SK-N-SH treated with all-trans-retinoic acid at 6 μM for 48 hours (cell line): ENCODE measurements around the gene THAP7.

Experiments used
- ATAC-seq: fragments of 200-7000 bp; cut with Tn5 transposase; 3 replicates; pipeline ENCODE4 v1.9.1; 2020; ENCODE audit warnings: mild to moderate bottlenecking, moderate library complexity
- BACH2 ChIP-seq: fragments of 250-450 bp; sonication (Bioruptor Pico); IDR thresholded peaks from 2 replicates; pipeline ENCODE4 v1.9.0; 2021; ENCODE audit warnings: mild to moderate bottlenecking, borderline replicate concordance
- CREB5 ChIP-seq: fragments of 250-450 bp; sonication (Bioruptor Pico); IDR thresholded peaks from 2 replicates; pipeline ENCODE4 v1.5.1; 2020; ENCODE audit warnings: low read depth, mild to moderate bottlenecking, moderate library complexity
- CSDC2 ChIP-seq: fragments of 250-450 bp; sonication (Bioruptor Pico); IDR thresholded peaks from 2 replicates; pipeline ENCODE4 v1.5.0; 2020; ENCODE audit warnings: mild to moderate bottlenecking, moderate library complexity
- CSRNP3 ChIP-seq: fragments of 250-450 bp; sonication (Bioruptor Pico); IDR thresholded peaks from 2 replicates; pipeline ENCODE4 v1.5.1; 2021; ENCODE audit warnings: mild to moderate bottlenecking, moderate library complexity
- GLIS3 ChIP-seq: fragments of 250-450 bp; sonication (Bioruptor Pico); IDR thresholded peaks from 2 replicates; pipeline ENCODE4 v1.5.0; 2020; ENCODE audit warnings: mild to moderate bottlenecking, moderate library complexity
- OSR1 ChIP-seq: fragments of 250-450 bp; sonication (Bioruptor Pico); IDR thresholded peaks from 2 replicates; pipeline ENCODE4 v1.8.0; 2022; ENCODE audit warnings: moderate library complexity, mild to moderate bottlenecking, inconsistent platforms
- PATZ1 ChIP-seq: fragments of 250-450 bp; sonication (Bioruptor Pico); IDR thresholded peaks from 2 replicates; pipeline ENCODE4 v1.8.0; 2020; ENCODE audit warnings: mild to moderate bottlenecking, moderate library complexity, borderline replicate concordance
- PPARA ChIP-seq: fragments of 250-450 bp; sonication (Bioruptor Pico); IDR thresholded peaks from 2 replicates; pipeline ENCODE4 v1.5.0; 2020; ENCODE audit warnings: mild to moderate bottlenecking, borderline replicate concordance
- RARB ChIP-seq: fragments of 250-450 bp; sonication (Bioruptor Pico); IDR thresholded peaks from 2 replicates; pipeline ENCODE4 v1.8.0; 2021; ENCODE audit warnings: mild to moderate bottlenecking, moderate library complexity
- SNAI2 ChIP-seq: fragments of 250-450 bp; sonication (Bioruptor Pico); IDR thresholded peaks from 2 replicates; pipeline ENCODE4 v1.5.0; 2020; ENCODE audit warnings: mild to moderate bottlenecking, moderate library complexity
- TCF4 ChIP-seq: fragments of 250-450 bp; sonication (Bioruptor Pico); IDR thresholded peaks from 2 replicates; pipeline ENCODE4 v1.8.0; 2021; ENCODE audit warnings: mild to moderate bottlenecking, moderate library complexity, borderline replicate concordance
- TOX ChIP-seq: fragments of 250-450 bp; sonication (Bioruptor Pico); IDR thresholded peaks from 2 replicates; pipeline ENCODE4 v1.8.0; 2021; ENCODE audit warnings: mild to moderate bottlenecking, moderate library complexity, borderline replicate concordance
- TSHZ2 ChIP-seq: fragments of 250-450 bp; sonication (Bioruptor Pico); IDR thresholded peaks from 2 replicates; pipeline ENCODE4 v1.5.0; 2020; ENCODE audit warnings: mild to moderate bottlenecking, moderate library complexity
- ZC3H10 ChIP-seq: fragments of 250-450 bp; sonication (Bioruptor Pico); IDR thresholded peaks from 2 replicates; pipeline ENCODE4 v1.5.1; 2021; ENCODE audit warnings: mild to moderate bottlenecking, moderate library complexity
- ZFP30 ChIP-seq: fragments of 450-650 bp; formaldehyde crosslinking; IDR thresholded peaks from 2 replicates; pipeline ENCODE4 v1.5.0; 2022; ENCODE audit warnings: mild to moderate bottlenecking, moderate library complexity
- ZNF565 ChIP-seq: fragments of 450-650 bp; formaldehyde crosslinking; conservative IDR thresholded peaks from 2 replicates; pipeline ENCODE4 v1.5.0; 2020; ENCODE audit warnings: low read depth, mild to moderate bottlenecking, moderate library complexity
- ZNF70 ChIP-seq: fragments of 450-650 bp; formaldehyde crosslinking; IDR thresholded peaks from 2 replicates; pipeline ENCODE4 v1.5.0; 2020; ENCODE audit warnings: mild to moderate bottlenecking, moderate library complexity
- ZNF8 ChIP-seq: fragments of 450-650 bp; formaldehyde crosslinking; IDR thresholded peaks from 2 replicates; pipeline ENCODE4 v1.5.0; 2020; ENCODE audit warnings: mild to moderate bottlenecking, moderate library complexity

Gene THAP7

GRCh38 chr22:21000987-21001600 is 824 bp downstream of the THAP7 start:
- peak; percentile 2 for ATAC-seq
- no peak for TF ChIP-seq ZNF8 (CRISPR knock-in tag)
- TF ChIP-seq CSRNP3 (CRISPR knock-in tag) = 0 out of 2 replicates have a peak, but pooled peaks have one; percentile 20
- TF ChIP-seq CREB5 = no peak
- TF ChIP-seq GLIS3 (CRISPR knock-in tag) = no peak
- no peak for TF ChIP-seq TOX (CRISPR knock-in tag)
- TF ChIP-seq TCF4 (CRISPR knock-in tag) = no peak
- TF ChIP-seq, all 23 proteins: peak for 1

- TF ChIP-seq CSDC2 (CRISPR knock-in tag) (no peak), ZNF70 (CRISPR knock-in tag) (0 out of 2 replicates have a peak, but pooled peaks have one; percentile 11)
- TF ChIP-seq, all 23 proteins: peak for 1
- no peak; the same call in 2 of the 3 replicates for ATAC-seq
Observed at GRCh38 chr22:21000207-21000986, 1.5 kb downstream of the THAP7 start.

- ATAC-seq = no peak
- TF ChIP-seq PPARA (CRISPR knock-in tag) (no peak), PATZ1 (CRISPR knock-in tag) (no peak), CSRNP3 (CRISPR knock-in tag) (no peak), ZC3H10 (CRISPR knock-in tag) (no peak), OSR1 (no peak), ZNF70 (CRISPR knock-in tag) (no peak), ZFP30 (CRISPR knock-in tag) (no peak), SNAI2 (CRISPR knock-in tag) (no peak), TSHZ2 (CRISPR knock-in tag) (no peak), GLIS3 (CRISPR knock-in tag) (no peak), ZNF565 (CRISPR knock-in tag) (no peak), BACH2 (CRISPR knock-in tag) (no peak), RARB (CRISPR knock-in tag) (no peak), CSDC2 (CRISPR knock-in tag) (no peak)
Observed at GRCh38 chr22:20999350-21000206, 2.3 kb downstream of the THAP7 start.
